H1 (cell line): Measurements from ENCODE around the gene HS6ST2. TPM values are rescaled to one million over a fixed set of nuclear protein-coding genes. Genes with fewer than 3 reads are reported as not detected.

ENCODE experiments used
- CTCF ChIA-PET: fragments of 300-600 bp; sonication (Branson Sonifier 250); formaldehyde crosslinking; loops from one replicate; lab custom pipeline; 2021; ENCODE audit not compliant: partially characterized antibody; lab: Charles Lee
- POLR2A ChIA-PET: fragments of 300-600 bp; sonication (Branson Sonifier 250); formaldehyde crosslinking; loops from one replicate; lab custom pipeline; 2021; ENCODE audit warnings: inconsistent platforms; ENCODE audit not compliant: partially characterized antibody; lab: Charles Lee
- DNase-seq, 2 experiments: peaks; one replicate each; pipeline versions ENCODE4 v3.0.0 to v3.0.0-alpha.2; 2010 to 2022; ENCODE audit warnings: low spot score in 2 of 2, low read depth in 1 of 2, mixed read lengths in 1 of 2
- FAIRE-seq: peaks from 2 replicates; lab custom pipeline; 2011; peaks lifted over from hg19 to GRCh38; lab: Jason Lieb, UNC
- H2AFZ ChIP-seq: 2 replicates; pipeline ENCODE4 v1.8.1; 2012; ENCODE audit warnings: low read length, inconsistent platforms
- H2AK5ac ChIP-seq: 2 replicates; pipeline ENCODE4 v1.6.1; 2013; ENCODE audit warnings: low read depth, low read length
- H2BK120ac ChIP-seq: replicated peaks from 2 replicates; pipeline ENCODE3; 2013; ENCODE audit warnings: low read depth, low read length, inconsistent platforms
- H2BK12ac ChIP-seq: 2 replicates; pipeline ENCODE4 v1.6.1; 2013; ENCODE audit warnings: low read depth, low read length
- H2BK15ac ChIP-seq: 2 replicates; pipeline ENCODE4 v1.6.1; 2013; ENCODE audit warnings: low read length
- H2BK20ac ChIP-seq: 2 replicates; pipeline ENCODE4 v1.6.1; 2013; ENCODE audit warnings: low read length
- H2BK5ac ChIP-seq: 2 replicates; pipeline ENCODE4 v1.6.1; 2013; ENCODE audit warnings: low read depth, low read length
- H3K14ac ChIP-seq: 2 replicates; pipeline ENCODE4 v1.6.1; 2013; ENCODE audit warnings: inconsistent platforms; ENCODE audit not compliant: insufficient read length
- H3K18ac ChIP-seq: 2 replicates; pipeline ENCODE4 v1.6.1; 2013; ENCODE audit warnings: low read length; ENCODE audit errors: extremely low read depth
- H3K23ac ChIP-seq: 2 replicates; pipeline ENCODE4 v1.6.1; 2013; ENCODE audit warnings: inconsistent platforms; ENCODE audit not compliant: insufficient read length
- H3K23me2 ChIP-seq: 2 replicates; pipeline ENCODE4 v1.6.1; 2013; ENCODE audit warnings: low read depth, low read length
- H3K27ac ChIP-seq: 2 replicates; pipeline ENCODE4 v1.6.1; 2011; ENCODE audit warnings: low read depth, low read length, inconsistent platforms
- H3K27me3 ChIP-seq, 4 experiments: replicated peaks in 1 of 4; 1 replicate in 1 of 4; 2 replicates in 3 of 4; pipeline versions ENCODE4 v1.6.1 to v1.8.1; 2011 to 2013; ENCODE audit warnings: low read length in 3 of 4, mild to moderate bottlenecking in 3 of 4, inconsistent platforms in 2 of 4, mixed read lengths in 2 of 4, moderate library complexity in 1 of 4; ENCODE audit not compliant: control insufficient read depth in 3 of 4, insufficient read depth in 3 of 4; ENCODE audit errors: extremely low read depth in 1 of 4
- H3K36me3 ChIP-seq, 4 experiments: 2 replicates each; pipeline versions ENCODE4 v1.6.1 to v1.8.1; 2011 to 2013; ENCODE audit warnings: mild to moderate bottlenecking in 4 of 4, low read length in 3 of 4, moderate library complexity in 2 of 4, control low read depth in 1 of 4, inconsistent platforms in 1 of 4; ENCODE audit not compliant: insufficient read depth in 4 of 4, control insufficient read depth in 2 of 4
- H3K4ac ChIP-seq: replicated peaks from 2 replicates; pipeline ENCODE3; 2013; ENCODE audit warnings: low read length, low read depth, mixed read lengths, inconsistent platforms; ENCODE audit not compliant: insufficient read length
- H3K4me1 ChIP-seq, 4 experiments: replicated peaks in 1 of 4; 1 replicate in 1 of 4; 2 replicates in 3 of 4; pipeline versions ENCODE4 v1.6.1 to v1.8.1; 2011 to 2013; ENCODE audit warnings: low read length in 3 of 4, inconsistent platforms in 2 of 4, mixed read lengths in 1 of 4; ENCODE audit not compliant: insufficient read depth in 4 of 4, control insufficient read depth in 3 of 4
- H3K4me2 ChIP-seq, 2 experiments: 2 replicates each; pipeline versions ENCODE4 v1.6.1 to v1.8.1; 2011 to 2013; ENCODE audit warnings: low read depth in 2 of 2, low read length in 2 of 2, control low read depth in 1 of 2, inconsistent platforms in 1 of 2, mild to moderate bottlenecking in 1 of 2; ENCODE audit not compliant: insufficient read depth in 1 of 2
- H3K4me3 ChIP-seq, 4 experiments: fragments of 200-600, 300-600 bp in 1 of 4; sonication (generic), shearing (Covaris generic), sonication (Bioruptor Twin) in 1 of 4; 2 replicates each; pipeline versions ENCODE4 v1.5.1 to v1.8.1; 2011 to 2016; ENCODE audit warnings: low read length in 4 of 4, low read depth in 3 of 4, control low read depth in 2 of 4, inconsistent platforms in 2 of 4, mild to moderate bottlenecking in 2 of 4, mixed read lengths in 1 of 4, moderate library complexity in 1 of 4; ENCODE audit not compliant: insufficient read depth in 2 of 4; ENCODE audit errors: extremely low read depth in 1 of 4
- H3K56ac ChIP-seq: replicated peaks from 2 replicates; pipeline ENCODE3; 2013; ENCODE audit warnings: low read depth, mild to moderate bottlenecking, mixed read lengths, low read length, inconsistent platforms; ENCODE audit not compliant: insufficient read length
- H3K79me1 ChIP-seq: 2 replicates; pipeline ENCODE4 v1.6.1; 2013; ENCODE audit warnings: low read depth, low read length, control low read depth
- H3K79me2 ChIP-seq, 2 experiments: 2 replicates each; pipeline versions ENCODE4 v1.6.1 to v1.8.1; 2012 to 2013; ENCODE audit warnings: low read length in 2 of 2, mild to moderate bottlenecking in 2 of 2, inconsistent platforms in 1 of 2; ENCODE audit not compliant: insufficient read depth in 2 of 2, control insufficient read depth in 1 of 2
- H3K9ac ChIP-seq, 4 experiments: replicated peaks in 1 of 4; 1 replicate in 1 of 4; 2 replicates in 3 of 4; pipeline versions ENCODE4 v1.6.1 to v1.8.1; 2011 to 2013; ENCODE audit warnings: low read depth in 3 of 4, low read length in 3 of 4, control low read depth in 2 of 4, mild to moderate bottlenecking in 2 of 4, moderate library complexity in 2 of 4, inconsistent platforms in 1 of 4; ENCODE audit errors: extremely low read depth in 1 of 4
- H3K9me3 ChIP-seq, 2 experiments: 2 replicates each; pipeline versions ENCODE4 v1.6.1 to v1.8.1; 2012 to 2013; ENCODE audit warnings: mild to moderate bottlenecking in 2 of 2, moderate library complexity in 2 of 2, control low read depth in 1 of 2, inconsistent platforms in 1 of 2, low read depth in 1 of 2, low read length in 1 of 2, mixed read lengths in 1 of 2; ENCODE audit not compliant: insufficient read depth in 2 of 2
- H4K20me1 ChIP-seq, 2 experiments: replicated peaks in 1 of 2; 2 replicates each; pipeline versions ENCODE3 to v1.8.1; 2011 to 2013; ENCODE audit warnings: inconsistent platforms in 2 of 2, low read length in 2 of 2, mild to moderate bottlenecking in 1 of 2; ENCODE audit not compliant: insufficient read depth in 2 of 2, control insufficient read depth in 1 of 2
- H4K5ac ChIP-seq: 2 replicates; pipeline ENCODE4 v1.6.1; 2013; ENCODE audit warnings: low read length, low read depth, mixed read lengths, inconsistent platforms; ENCODE audit not compliant: insufficient read length
- H4K8ac ChIP-seq: 2 replicates; pipeline ENCODE4 v1.8.0; 2013; ENCODE audit warnings: mild to moderate bottlenecking, moderate library complexity, low read length, inconsistent platforms; ENCODE audit not compliant: insufficient read depth; ENCODE audit errors: extremely low read depth
- H4K91ac ChIP-seq: replicated peaks from 2 replicates; pipeline ENCODE3; 2013; ENCODE audit warnings: low read length, mixed read lengths, inconsistent platforms; ENCODE audit not compliant: insufficient read length
- MAFK ChIP-seq: IDR thresholded peaks from 2 replicates; pipeline ENCODE4 v1.6.1; 2012; ENCODE audit warnings: low read depth, mild to moderate bottlenecking, improper control_type of control experiment, low read length
- WGBS, 2 experiments: shearing (Covaris generic) in 1 of 2; methylation state at CpG; one replicate each; pipeline versions ENCODE4 v1.1.6 to v1.1.7; 2013 to 2015; ENCODE audit warnings: low lambda C conversion rate in 2 of 2, mixed read lengths in 2 of 2, inconsistent platforms in 1 of 2, low coverage in 1 of 2, missing lambda C conversion rate in 1 of 2; ENCODE audit not compliant: insufficient replicate concordance in 2 of 2, insufficient coverage in 1 of 2, insufficient read length in 1 of 2; ENCODE audit errors: extremely low coverage in 1 of 2, missing lambda C conversion rate in 1 of 2; 5-methylcytosine and 5-hydroxymethylcytosine counted together
- polyA plus RNA-seq, 7 experiments: library from polyadenylated mRNA; depleted of rRNA in 3 of 7; stranded (reverse) in 5 of 7; unstranded in 2 of 7; fragments of >200 nt in 5 of 7; fragments of 200-250 nt in 2 of 7; gene quantifications; 1 replicate in 5 of 7; 2 replicates in 1 of 7; 4 replicates in 1 of 7; pipeline versions ENCODE4 v1.2.1 to v1.2.3, GENCODE V29; 2011 to 2013; ENCODE audit warnings: missing spikeins in 2 of 7, mixed read lengths in 2 of 7
- total RNA-seq: library from RNA; stranded (reverse); fragmentation: NEBNext Ultra II Directional; extraction: Animal tissue kit (Norgen Biotek cat#: 25700); gene quantifications from 2 replicates; pipeline ENCODE4 v1.2.1, GENCODE V29; 2021

The HS6ST2 gene
- total and polyA plus RNA-seq, 2 of the 8 experiments (the other 6 are each of a cell fraction or from before 2014, with no cell fraction given): 3.9 TPM

DNA sequence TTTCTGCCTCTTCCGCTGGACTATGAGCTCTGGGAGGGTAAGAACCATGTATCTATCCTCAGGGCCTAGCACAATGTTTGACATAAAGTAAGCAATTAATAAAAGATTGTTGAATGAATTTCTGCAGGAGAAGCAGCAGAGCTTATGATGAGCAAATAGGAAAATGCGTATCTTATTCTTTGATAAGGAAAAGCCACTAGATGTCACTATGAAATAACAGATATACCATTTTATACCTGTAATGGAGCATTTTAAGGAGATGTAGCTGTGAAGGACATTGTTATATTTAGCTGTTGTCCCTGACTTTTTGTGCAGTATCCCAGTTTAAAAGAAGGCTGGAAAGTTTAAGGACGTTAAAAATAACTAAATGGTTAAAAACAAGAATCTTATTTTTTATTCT, 322.3 kb downstream of the HS6ST2 start:
- Histone ChIP-seq H3K9ac (no peak overlapping the region), H4K8ac (no peak overlapping the region), H3K27ac (no peak overlapping the region), H3K4ac (no peak overlapping the region), H4K5ac (no peak overlapping the region), H3K18ac (no peak overlapping the region), H3K14ac (no peak overlapping the region), H3K4me2 (no peak overlapping the region), H2BK20ac (no peak overlapping the region), H3K36me3 (no peaks in the 10 kb centered on the region), H3K9me3 (no peaks in the 10 kb centered on the region), H3K4me1 (no peaks in the 10 kb centered on the region), H3K23me2 (no peaks in the 10 kb centered on the region), H3K27me3 (no peaks in the 10 kb centered on the region), H4K20me1 (no peaks in the 10 kb centered on the region), H3K56ac (no peak overlapping the region), H2AFZ (no peak overlapping the region), H3K4me3 (no peak overlapping the region), H2AK5ac (no peak overlapping the region), H3K79me1 (no peaks in the 10 kb centered on the region), H3K23ac (no peak overlapping the region), H3K79me2 (no peaks in the 10 kb centered on the region), H2BK5ac (no peak overlapping the region), H4K91ac (no peak overlapping the region), H2BK120ac (no peak overlapping the region), H2BK12ac (no peak overlapping the region), H2BK15ac (no peak overlapping the region)
- 82% methylated on average over 3 of the region's 3 CpGs; no CpG with 5 or more reads in 1 of the 2 experiments for WGBS, 2 experiments
- no peak for DNase-seq
- ChIA-PET CTCF (interaction anchor here (0.9 kb wide), 1 partner anchor 80 kb away, joined by 3 read pairs; no protein-coding TSS in a partner anchor), POLR2A (interaction anchor here (0.6 kb wide), 1 partner anchor 32 kb away, joined by 3 read pairs; no protein-coding TSS in a partner anchor)
- FAIRE-seq: no peak
- no peak for TF ChIP-seq MAFK
